ENCODE data around the gene WDR88. TPM values are rescaled to one million over a fixed set of nuclear protein-coding genes. Genes with fewer than 3 reads are reported as not detected.

Gene WDR88
- total RNA-seq, 1 donor from 2014 or later, result not detected

- no peaks in the 10 kb centered on the region for H3K4me1 Mint-ChIP-seq (ENCODE audit: unreplicated experiment)
- peak overlapping the region; percentile 70 for H3K4me3 Mint-ChIP-seq
- DNase-seq (ENCODE audit: extremely low spot score, unreplicated experiment), result no peak
- H3K36me3 Mint-ChIP-seq, result no peaks in the 10 kb centered on the region
- no peak for TF ChIP-seq CTCF (conservative IDR thresholded peaks at IDR 0.05)
- no peak overlapping the region for H3K27ac Mint-ChIP-seq
- H3K9me3 Mint-ChIP-seq, result no peaks in the 10 kb centered on the region
- H3K27me3 Mint-ChIP-seq, result peaks cover 18% of the 10 kb centered on the region
Observed at GRCh38 chr19:33196446-33197193, 64.7 kb downstream of the WDR88 start.

- no peak for TF ChIP-seq CTCF (conservative IDR thresholded peaks at IDR 0.05)
- Mint-ChIP-seq H3K27ac (no peak overlapping the region), H3K4me3 (no peak overlapping the region), H3K4me1 (ENCODE audit: unreplicated experiment) (no peaks in the 10 kb centered on the region), H3K27me3 (peaks cover 10% of the 10 kb centered on the region), H3K9me3 (no peaks in the 10 kb centered on the region), H3K36me3 (no peaks in the 10 kb centered on the region)
- DNase-seq (ENCODE audit: extremely low spot score, unreplicated experiment), result no peak
Observed at GRCh38 chr19:33197591-33198000, 65.7 kb downstream of the WDR88 start.

GRCh38 chr19:33198169-33198568, 66.3 kb downstream of the WDR88 start:
- Mint-ChIP-seq H3K27ac (no peak overlapping the region), H3K4me3 (no peak overlapping the region), H3K27me3 (peaks cover 5% of the 10 kb centered on the region), H3K36me3 (peaks cover 5% of the 10 kb centered on the region), H3K4me1 (ENCODE audit: unreplicated experiment) (no peaks in the 10 kb centered on the region), H3K9me3 (no peaks in the 10 kb centered on the region)
- DNase-seq (ENCODE audit: extremely low spot score, unreplicated experiment), result no peak
- no peak for TF ChIP-seq CTCF (conservative IDR thresholded peaks at IDR 0.05)

GRCh38 chr19:33199441-33200265, 67.7 kb downstream of the WDR88 start:
- Mint-ChIP-seq H3K4me3 (no peak overlapping the region), H3K27me3 (no peaks in the 10 kb centered on the region), H3K9me3 (no peaks in the 10 kb centered on the region), H3K36me3 (peaks cover 5% of the 10 kb centered on the region), H3K27ac (no peak overlapping the region), H3K4me1 (ENCODE audit: unreplicated experiment) (no peaks in the 10 kb centered on the region)
- DNase-seq (ENCODE audit: extremely low spot score, unreplicated experiment), result no peak
- no peak for TF ChIP-seq CTCF (conservative IDR thresholded peaks at IDR 0.05)

- H3K27me3 Mint-ChIP-seq, result no peaks in the 10 kb centered on the region
- no peak for DNase-seq (ENCODE audit: extremely low spot score, unreplicated experiment)
- H3K36me3 Mint-ChIP-seq, result peaks cover 5% of the 10 kb centered on the region
- no peak for TF ChIP-seq CTCF (conservative IDR thresholded peaks at IDR 0.05)
- H3K4me1 Mint-ChIP-seq (ENCODE audit: unreplicated experiment), result no peaks in the 10 kb centered on the region
- no peak overlapping the region for H3K4me3 Mint-ChIP-seq
- H3K9me3 Mint-ChIP-seq, result no peaks in the 10 kb centered on the region
- H3K27ac Mint-ChIP-seq, result no peak overlapping the region
Observed at GRCh38 chr19:33201473-33201872, 69.6 kb downstream of the WDR88 start.
